ENCODE measurements around the gene AIP. TPM values are rescaled to one million over a fixed set of nuclear protein-coding genes. Genes with fewer than 3 reads are reported as not detected.

The AIP gene
- total and polyA plus RNA-seq, 2 donors (not counting 1 experiment from before 2014, with no cell fraction given) = 53.7 to 117 TPM

DNA sequence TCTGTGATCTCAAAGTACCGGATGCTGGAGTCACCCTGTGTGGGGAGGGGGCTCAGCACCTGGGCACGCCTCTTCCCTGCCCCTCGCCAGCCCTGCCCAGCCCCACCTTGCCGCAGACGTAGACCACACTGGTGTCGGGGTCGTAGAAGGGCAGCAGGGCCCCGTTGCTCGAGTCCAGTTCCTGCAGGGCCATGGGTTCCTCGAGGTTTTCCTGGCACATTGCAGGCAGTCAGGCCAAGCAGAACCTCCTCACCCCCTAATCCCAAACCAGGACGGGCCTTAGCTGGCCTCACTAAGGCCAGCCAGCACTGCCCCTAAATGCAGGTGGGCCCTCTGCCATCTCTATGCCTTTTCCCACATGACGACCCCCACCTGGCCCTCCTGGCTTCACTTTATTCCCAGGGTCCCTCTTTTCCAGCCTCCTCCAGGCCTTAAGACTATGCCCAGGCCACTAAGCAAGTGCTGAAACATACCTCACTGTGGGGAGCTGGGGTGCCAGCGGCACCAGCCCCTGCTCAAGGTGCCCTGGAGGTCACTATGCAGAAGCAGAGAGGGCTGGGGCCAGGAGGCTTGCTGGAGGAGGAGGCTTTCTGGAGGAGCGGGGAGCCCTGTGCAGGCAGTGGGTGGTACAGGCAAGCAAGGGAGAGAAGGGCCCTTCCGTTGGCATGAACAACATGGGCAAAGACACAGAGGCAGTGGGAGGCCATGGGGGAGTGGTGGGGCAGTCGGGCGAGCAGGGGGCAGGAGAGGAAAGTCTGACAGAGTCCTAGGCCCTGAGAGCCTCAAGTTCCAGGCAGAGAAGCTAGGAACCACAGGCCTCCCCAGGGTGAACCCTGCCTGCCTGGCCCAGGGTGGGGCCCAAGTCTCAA, 42.4 kb upstream of the AIP start:
- no peak overlapping the region for H3K27ac ChIP-seq (ENCODE audit: insufficient read depth, low read length)
- peaks cover 22% of the 10 kb centered on the region for H3K36me3 ChIP-seq (ENCODE audit: control insufficient read depth, insufficient read depth, low read length)
- H3K4me2 ChIP-seq (ENCODE audit: extremely low read depth, insufficient read depth, low read length) = no peak overlapping the region
- H3K9me3 ChIP-seq (ENCODE audit: control insufficient read depth, insufficient read depth, low read depth, low read length) = no peaks in the 10 kb centered on the region
- peaks cover 11% of the 10 kb centered on the region for H3K79me2 ChIP-seq (ENCODE audit: control insufficient read depth, insufficient read depth, low read length)
- H3K9ac ChIP-seq (ENCODE audit: insufficient read depth, low read length) = no peak overlapping the region
- no peaks in the 10 kb centered on the region for H3K27me3 ChIP-seq (ENCODE audit: control insufficient read depth, insufficient read depth, low read length)
- H3K4me3 ChIP-seq (replicated peaks in 1 of 4; ENCODE audit: control extremely low read depth in 1 of 4, insufficient read depth in 1 of 4, low read depth in 3 of 4, low read length in 4 of 4) = no peak overlapping the region
- H2AFZ ChIP-seq (ENCODE audit: low read length) = no peak overlapping the region
- H3K4me1 ChIP-seq (ENCODE audit: control insufficient read depth, extremely low read depth, insufficient read depth, low read length) = peaks cover 3% of the 10 kb centered on the region
- no peaks in the 10 kb centered on the region for H4K20me1 ChIP-seq (ENCODE audit: control insufficient read depth, extremely low read depth, insufficient read depth, low read length)
- DNase-seq (ENCODE audit: low read depth in 2 of 2) = no peak
- TF ChIP-seq EZH2 (IDR thresholded peaks at IDR 0.05; ENCODE audit: low read length, missing control alignments) (no peak), CTCF (conservative IDR thresholded peaks at IDR 0.05 in 1 of 2, IDR thresholded peaks at IDR 0.05 in 1 of 2; ENCODE audit: low read depth in 1 of 2, low read length in 2 of 2) (no peak)

- H3K27ac ChIP-seq (ENCODE audit: insufficient read depth, low read length) = no peak overlapping the region
- no peaks in the 10 kb centered on the region for H4K20me1 ChIP-seq (ENCODE audit: control insufficient read depth, extremely low read depth, insufficient read depth, low read length)
- no peak for TF ChIP-seq CTCF (conservative IDR thresholded peaks at IDR 0.05 in 1 of 2, IDR thresholded peaks at IDR 0.05 in 1 of 2; ENCODE audit: low read depth in 1 of 2, low read length in 2 of 2)
- TF ChIP-seq EZH2 (IDR thresholded peaks at IDR 0.05; ENCODE audit: low read length, missing control alignments) = no peak
- H3K4me2 ChIP-seq (ENCODE audit: extremely low read depth, insufficient read depth, low read length) = no peak overlapping the region
- peaks cover 11% of the 10 kb centered on the region for H3K79me2 ChIP-seq (ENCODE audit: control insufficient read depth, insufficient read depth, low read length)
- no peaks in the 10 kb centered on the region for H3K9me3 ChIP-seq (ENCODE audit: control insufficient read depth, insufficient read depth, low read depth, low read length)
- H3K9ac ChIP-seq (ENCODE audit: insufficient read depth, low read length) = no peak overlapping the region
- DNase-seq (ENCODE audit: low read depth in 2 of 2) = no peak
- no peak overlapping the region for H3K4me3 ChIP-seq (replicated peaks in 1 of 4; ENCODE audit: control extremely low read depth in 1 of 4, insufficient read depth in 1 of 4, low read depth in 3 of 4, low read length in 4 of 4)
- peaks cover 3% of the 10 kb centered on the region for H3K4me1 ChIP-seq (ENCODE audit: control insufficient read depth, extremely low read depth, insufficient read depth, low read length)
- no peak overlapping the region for H2AFZ ChIP-seq (ENCODE audit: low read length)
- no peaks in the 10 kb centered on the region for H3K27me3 ChIP-seq (ENCODE audit: control insufficient read depth, insufficient read depth, low read length)
- peaks cover 19% of the 10 kb centered on the region for H3K36me3 ChIP-seq (ENCODE audit: control insufficient read depth, insufficient read depth, low read length)
Observed at GRCh38 chr11:67441098-67441563, 41.7 kb upstream of the AIP start.

GRCh38 chr11:67441731-67442351, 41.0 kb upstream of the AIP start:
- Histone ChIP-seq H3K36me3 (ENCODE audit: control insufficient read depth, insufficient read depth, low read length) (peaks cover 18% of the 10 kb centered on the region), H3K9me3 (ENCODE audit: control insufficient read depth, insufficient read depth, low read depth, low read length) (no peaks in the 10 kb centered on the region), H3K4me1 (ENCODE audit: control insufficient read depth, extremely low read depth, insufficient read depth, low read length) (peaks cover 3% of the 10 kb centered on the region), H3K79me2 (ENCODE audit: control insufficient read depth, insufficient read depth, low read length) (peaks cover 11% of the 10 kb centered on the region), H3K9ac (ENCODE audit: insufficient read depth, low read length) (peak overlapping the region; percentile 7), H2AFZ (ENCODE audit: low read length) (no peak overlapping the region), H3K27me3 (ENCODE audit: control insufficient read depth, insufficient read depth, low read length) (no peaks in the 10 kb centered on the region), H3K4me2 (ENCODE audit: extremely low read depth, insufficient read depth, low read length) (peak overlapping the region; percentile 90), H3K4me3 (replicated peaks in 1 of 4; ENCODE audit: control extremely low read depth in 1 of 4, insufficient read depth in 1 of 4, low read depth in 3 of 4, low read length in 4 of 4) (peak overlapping the region in 1 of 4 experiments; percentile 76), H3K27ac (ENCODE audit: insufficient read depth, low read length) (no peak overlapping the region), H4K20me1 (ENCODE audit: control insufficient read depth, extremely low read depth, insufficient read depth, low read length) (no peaks in the 10 kb centered on the region)
- DNase-seq (ENCODE audit: low read depth in 2 of 2) = no peak
- TF ChIP-seq EZH2 (IDR thresholded peaks at IDR 0.05; ENCODE audit: low read length, missing control alignments) = no peak
- no peak for TF ChIP-seq CTCF (conservative IDR thresholded peaks at IDR 0.05 in 1 of 2, IDR thresholded peaks at IDR 0.05 in 1 of 2; ENCODE audit: low read depth in 1 of 2, low read length in 2 of 2)

All from fibroblast of lung (primary cell).